B cell (primary cell): ENCODE results near the gene CS. TPM values are rescaled to one million over a fixed set of nuclear protein-coding genes. Genes with fewer than 3 reads are reported as not detected.

Experiments
- ATAC-seq: fragments of 200-7000 bp; cut with Tn5 transposase; one replicate; pipeline ENCODE4 v1.10.0; 2021; ENCODE audit warnings: low read depth, mild to moderate bottlenecking, moderate number of reproducible peaks, moderate library complexity
- CTCF ChIA-PET: fragments of 350-600 bp; sonication (Branson Sonifier 250); formaldehyde crosslinking; loops from one replicate; lab custom pipeline; 2021; ENCODE audit warnings: antibody characterized with exemption, inconsistent platforms; lab: Charles Lee
- POLR2A ChIA-PET: fragments of 350-600 bp; sonication (Branson Sonifier 250); formaldehyde crosslinking; loops from one replicate; lab custom pipeline; 2021; ENCODE audit warnings: antibody characterized with exemption; lab: Charles Lee
- DNase-seq: peaks from one replicate; pipeline ENCODE4 v3.0.0; 2013
- H2AFZ ChIP-seq: 2 replicates; pipeline ENCODE4 v1.6.1; 2012; ENCODE audit warnings: mild to moderate bottlenecking, low read depth, low read length; ENCODE audit not compliant: insufficient read depth, poor library complexity, severe bottlenecking
- H3K27ac ChIP-seq, 2 donors: 1 replicate in 1 of 2; 2 replicates in 1 of 2; pipeline ENCODE4 v1.5.1; 2012 to 2013; ENCODE audit warnings: low read length in 2 of 2, mild to moderate bottlenecking in 2 of 2, moderate library complexity in 1 of 2
- H3K27me3 ChIP-seq, 4 experiments: fragments of 200-600 bp in 1 of 4; sonication (generic) in 1 of 4; replicated peaks in 1 of 4; 1 replicate in 2 of 4; 2 replicates in 2 of 4; pipeline versions ENCODE4 v1.6.1 to v1.7.0; 2013 to 2016; ENCODE audit warnings: low read length in 3 of 4, mild to moderate bottlenecking in 2 of 4, mixed read lengths in 1 of 4, moderate library complexity in 1 of 4; ENCODE audit not compliant: insufficient read depth in 4 of 4, control insufficient read depth in 3 of 4; ENCODE audit errors: control extremely low read depth in 1 of 4
- H3K36me3 ChIP-seq, 2 experiments: replicated peaks in 1 of 2; 1 replicate in 1 of 2; 2 replicates in 1 of 2; pipeline versions ENCODE4 v1.6.1 to v1.7.1; 2013; ENCODE audit warnings: low read length in 1 of 2; ENCODE audit not compliant: insufficient read depth in 2 of 2, control insufficient read depth in 1 of 2; ENCODE audit errors: control extremely low read depth in 1 of 2, extremely low read depth in 1 of 2
- H3K4me1 ChIP-seq, 2 donors: fragments of 200-600 bp in 1 of 2; sonication (generic) in 1 of 2; 1 replicate in 1 of 2; 2 replicates in 1 of 2; pipeline versions ENCODE4 v1.5.1 to v1.6.1; 2013 to 2017; ENCODE audit warnings: low read length in 2 of 2; ENCODE audit not compliant: control insufficient read depth in 2 of 2, insufficient read depth in 2 of 2
- H3K4me2 ChIP-seq: replicated peaks from 2 replicates; pipeline ENCODE3; 2012; ENCODE audit warnings: mild to moderate bottlenecking, low read depth, low read length; ENCODE audit not compliant: poor library complexity, severe bottlenecking
- H3K4me3 ChIP-seq, 5 experiments: fragments of 200-600 bp in 1 of 5; sonication (generic) in 1 of 5; 1 replicate in 3 of 5; 2 replicates in 2 of 5; pipeline versions ENCODE4 v1.5.1 to v1.7.0; 2011 to 2016; ENCODE audit warnings: low read length in 4 of 5, mild to moderate bottlenecking in 4 of 5, low read depth in 2 of 5, control low read depth in 1 of 5, moderate library complexity in 1 of 5; ENCODE audit not compliant: insufficient read depth in 1 of 5; ENCODE audit errors: control extremely low read depth in 1 of 5, extremely low read depth in 1 of 5
- H3K79me2 ChIP-seq: fragments of 200-600 bp; sonication (generic); one replicate; pipeline ENCODE4 v1.6.0; 2016; ENCODE audit warnings: low read length; ENCODE audit not compliant: control insufficient read depth, insufficient read depth
- H3K9ac ChIP-seq: fragments of 200-600 bp; sonication (generic); 2 replicates; pipeline ENCODE4 v1.6.1; 2017; ENCODE audit warnings: mild to moderate bottlenecking, low read length, moderate library complexity
- H3K9me3 ChIP-seq, 3 donors: one replicate each; pipeline versions ENCODE4 v1.6.1 to v1.7.1; 2013; ENCODE audit warnings: low read length in 2 of 3; ENCODE audit not compliant: control insufficient read depth in 2 of 3, insufficient read depth in 1 of 3; ENCODE audit errors: control extremely low read depth in 1 of 3
- H4K20me1 ChIP-seq: 2 replicates; pipeline ENCODE4 v1.6.0; 2012; ENCODE audit warnings: mild to moderate bottlenecking, low read length; ENCODE audit not compliant: insufficient read depth, control insufficient read depth, poor library complexity, severe bottlenecking
- H3K27ac Mint-ChIP-seq: one replicate; pipeline ENCODE4 v1.8.0; 2021; ENCODE audit warnings: mixed read lengths
- H3K27me3 Mint-ChIP-seq: one replicate; pipeline ENCODE4 v1.8.0; 2021; ENCODE audit warnings: mixed read lengths
- H3K4me1 Mint-ChIP-seq: one replicate; pipeline ENCODE4 v1.8.0; 2021; ENCODE audit warnings: mixed read lengths
- H3K4me3 Mint-ChIP-seq: one replicate; pipeline ENCODE4 v1.8.0; 2021; ENCODE audit warnings: mixed read lengths
- H3K9me3 Mint-ChIP-seq: one replicate; pipeline ENCODE4 v1.8.0; 2022; ENCODE audit warnings: mixed read lengths; ENCODE audit not compliant: insufficient read depth
- EZH2 ChIP-seq: IDR thresholded peaks from 2 replicates; pipeline ENCODE4 v1.6.1; 2012; ENCODE audit warnings: borderline replicate concordance, low read depth, mild to moderate bottlenecking, moderate library complexity, low read length; ENCODE audit not compliant: insufficient read depth, poor library complexity, severe bottlenecking
- WGBS: methylation state at CpG from one replicate; pipeline ENCODE4 v1.1.5; 2013; ENCODE audit warnings: missing lambda C conversion rate; ENCODE audit not compliant: insufficient coverage; 5-methylcytosine and 5-hydroxymethylcytosine counted together
- intact Hi-C: fragments of 100-400 bp; cut with micrococcal nuclease; formaldehyde crosslinking; loops from one replicate; pipeline ENCODE4 v1.10.0; 2022
- polyA plus RNA-seq: library from polyadenylated mRNA; depleted of rRNA; stranded (reverse); fragments of >200 nt; gene quantifications from 2 replicates; pipeline ENCODE4 v1.2.3, GENCODE V29; 2012
- total RNA-seq, 2 donors: library from RNA; stranded (reverse); fragments of 120-200 nt in 1 of 2; gene quantifications; 1 replicate in 1 of 2; 2 replicates in 1 of 2; pipeline versions ENCODE4 v1.2.3 to v1.2.4, GENCODE V29; 2013 to 2022
- TF ChIP-seq, protein P1 (sequence below): fragments of 200-600 bp; IDR thresholded peaks from one replicate; pipeline ENCODE4 v1.8.0; 2022; ENCODE audit warnings: antibody characterized with exemption, mild to moderate bottlenecking

The CS gene
- total and polyA plus RNA-seq, 2 donors (not counting 1 experiment from before 2014, with no cell fraction given): 114 to 154 TPM

DNA sequence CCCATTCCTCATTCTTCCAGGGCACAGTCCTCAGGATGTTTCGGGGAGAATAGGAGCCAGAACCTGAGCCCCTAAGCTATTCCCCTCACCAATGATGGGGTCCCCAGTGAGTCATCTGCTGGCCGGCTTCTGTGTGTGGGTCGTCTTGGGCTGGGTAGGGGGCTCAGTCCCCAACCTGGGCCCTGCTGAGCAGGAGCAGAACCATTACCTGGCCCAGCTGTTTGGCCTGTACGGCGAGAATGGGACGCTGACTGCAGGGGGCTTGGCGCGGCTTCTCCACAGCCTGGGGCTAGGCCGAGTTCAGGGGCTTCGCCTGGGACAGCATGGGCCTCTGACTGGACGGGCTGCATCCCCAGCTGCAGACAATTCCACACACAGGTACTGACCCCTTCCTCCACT, 68.9 kb downstream of the CS start:
- ATAC-seq (no peak), DNase-seq (no peak)
- no peaks in the 10 kb centered on the region for H4K20me1 ChIP-seq
- H3K27me3 Mint-ChIP-seq: no peaks in the 10 kb centered on the region
- no peaks in the 10 kb centered on the region for H3K4me1 ChIP-seq
- H3K9me3 Mint-ChIP-seq: no peaks in the 10 kb centered on the region
- H3K27ac Mint-ChIP-seq: no peak overlapping the region
- H2AFZ ChIP-seq: no peak overlapping the region
- H3K4me2 ChIP-seq: no peak overlapping the region
- CTCF ChIA-PET: interaction anchor here (0.7 to 1.5 kb wide), 2 partner anchors 10 to 28 kb away, joined by 3 to 4 read pairs; partner anchors contain the start of genes ANKRD52 and RNF41
- no peaks in the 10 kb centered on the region for H3K79me2 ChIP-seq
- H3K9ac ChIP-seq: no peak overlapping the region
- 94% methylated on average over 10 of the region's 11 CpGs for WGBS
- H3K4me3 ChIP-seq: no peak overlapping the region
- intact Hi-C loops: no loop called here
- TF ChIP-seq EZH2: no peak
- TF ChIP-seq, protein P1, sequence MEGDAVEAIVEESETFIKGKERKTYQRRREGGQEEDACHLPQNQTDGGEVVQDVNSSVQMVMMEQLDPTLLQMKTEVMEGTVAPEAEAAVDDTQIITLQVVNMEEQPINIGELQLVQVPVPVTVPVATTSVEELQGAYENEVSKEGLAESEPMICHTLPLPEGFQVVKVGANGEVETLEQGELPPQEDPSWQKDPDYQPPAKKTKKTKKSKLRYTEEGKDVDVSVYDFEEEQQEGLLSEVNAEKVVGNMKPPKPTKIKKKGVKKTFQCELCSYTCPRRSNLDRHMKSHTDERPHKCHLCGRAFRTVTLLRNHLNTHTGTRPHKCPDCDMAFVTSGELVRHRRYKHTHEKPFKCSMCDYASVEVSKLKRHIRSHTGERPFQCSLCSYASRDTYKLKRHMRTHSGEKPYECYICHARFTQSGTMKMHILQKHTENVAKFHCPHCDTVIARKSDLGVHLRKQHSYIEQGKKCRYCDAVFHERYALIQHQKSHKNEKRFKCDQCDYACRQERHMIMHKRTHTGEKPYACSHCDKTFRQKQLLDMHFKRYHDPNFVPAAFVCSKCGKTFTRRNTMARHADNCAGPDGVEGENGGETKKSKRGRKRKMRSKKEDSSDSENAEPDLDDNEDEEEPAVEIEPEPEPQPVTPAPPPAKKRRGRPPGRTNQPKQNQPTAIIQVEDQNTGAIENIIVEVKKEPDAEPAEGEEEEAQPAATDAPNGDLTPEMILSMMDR: no peak
- POLR2A ChIA-PET: no interaction called here
- no peaks in the 10 kb centered on the region for H3K27me3 ChIP-seq
- no peak overlapping the region for H3K27ac ChIP-seq
- H3K4me1 Mint-ChIP-seq: no peaks in the 10 kb centered on the region
- H3K4me3 Mint-ChIP-seq: no peak overlapping the region
- no peaks in the 10 kb centered on the region for H3K9me3 ChIP-seq
- H3K36me3 ChIP-seq: peaks cover 0 to 2% of the 10 kb centered on the region in 2 experiments

DNA sequence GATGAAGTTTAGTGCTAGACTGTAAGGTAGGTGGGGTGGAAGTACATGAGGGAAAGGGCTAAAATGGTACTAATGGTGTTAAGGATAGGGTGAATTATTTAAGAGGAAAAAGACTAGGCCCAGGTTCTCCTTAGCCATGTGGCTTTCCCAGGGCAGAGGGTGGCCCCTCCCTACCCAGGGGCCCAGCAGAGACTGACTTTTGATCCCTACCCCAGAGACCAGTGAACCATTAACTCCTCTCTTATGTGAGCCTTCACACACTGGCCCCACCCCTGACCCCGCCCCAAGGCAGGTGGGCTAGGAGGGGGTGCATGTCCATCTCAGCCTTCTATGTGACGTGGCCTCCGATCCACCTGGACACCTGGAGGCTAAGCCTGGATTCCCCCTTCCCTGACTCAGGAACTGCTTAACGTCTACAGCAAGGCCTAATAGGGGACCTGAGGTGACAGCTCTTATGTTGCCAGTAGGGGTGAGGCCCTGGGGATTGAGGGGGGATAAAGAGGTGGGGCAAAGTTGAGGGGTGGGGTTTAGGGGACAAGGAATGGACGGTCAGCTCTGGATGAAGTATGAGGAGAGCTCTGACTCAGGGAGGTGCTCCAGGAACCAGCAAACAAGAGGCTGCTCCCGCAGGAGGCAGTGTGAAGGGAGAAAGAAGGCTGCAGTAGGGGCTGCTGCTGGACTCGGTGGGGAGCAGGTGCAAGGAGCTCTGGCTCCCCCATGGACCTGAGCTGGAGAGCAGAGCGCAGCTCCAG, 69.5 kb downstream of the CS start:
- H3K27me3 Mint-ChIP-seq: no peaks in the 10 kb centered on the region
- H3K4me2 ChIP-seq: no peak overlapping the region
- no peaks in the 10 kb centered on the region for H3K9me3 ChIP-seq
- DNase-seq (no peak), ATAC-seq (no peak)
- no peaks in the 10 kb centered on the region for H3K9me3 Mint-ChIP-seq
- no peak overlapping the region for H3K27ac Mint-ChIP-seq
- H4K20me1 ChIP-seq: no peaks in the 10 kb centered on the region
- TF ChIP-seq, protein P1: no peak
- TF ChIP-seq EZH2: no peak
- ChIA-PET CTCF (interaction anchor here (1.2 to 1.5 kb wide), 2 partner anchors 17 to 28 kb away, joined by 3 to 4 read pairs; partner anchors contain the start of gene ANKRD52), POLR2A (no interaction called here)
- H2AFZ ChIP-seq: no peak overlapping the region
- no peak overlapping the region for H3K27ac ChIP-seq
- intact Hi-C loops: no loop called here
- WGBS: 91% methylated on average over 6 of the region's 8 CpGs
- H3K4me1 Mint-ChIP-seq: peaks cover under 1% of the 10 kb centered on the region
- H3K79me2 ChIP-seq: no peaks in the 10 kb centered on the region
- H3K36me3 ChIP-seq: peaks cover 0 to 2% of the 10 kb centered on the region in 2 experiments
- H3K4me3 ChIP-seq: no peak overlapping the region
- H3K4me1 ChIP-seq: no peaks in the 10 kb centered on the region
- H3K27me3 ChIP-seq: no peaks in the 10 kb centered on the region
- H3K9ac ChIP-seq: no peak overlapping the region
- H3K4me3 Mint-ChIP-seq: no peak overlapping the region
